Vagina (tissue), 2 donors: Measurements from ENCODE around the gene C4orf51.

Source experiments
- POLR2A ChIP-seq, 2 donors: fragments of 450-650 bp; IDR thresholded peaks; one replicate each; pipeline ENCODE4 v1.6.1; 2017; ENCODE audit warnings: antibody characterized with exemption in 2 of 2, mild to moderate bottlenecking in 2 of 2, moderate library complexity in 2 of 2
- POLR2AphosphoS5 ChIP-seq, 2 donors: sonication (generic); formaldehyde crosslinking; IDR thresholded peaks; one replicate each; pipeline ENCODE4 v1.9.0; 2017; ENCODE audit warnings: antibody characterized with exemption in 2 of 2, mild to moderate bottlenecking in 2 of 2, low read depth in 1 of 2; ENCODE audit not compliant: insufficient read depth in 1 of 2

DNA sequence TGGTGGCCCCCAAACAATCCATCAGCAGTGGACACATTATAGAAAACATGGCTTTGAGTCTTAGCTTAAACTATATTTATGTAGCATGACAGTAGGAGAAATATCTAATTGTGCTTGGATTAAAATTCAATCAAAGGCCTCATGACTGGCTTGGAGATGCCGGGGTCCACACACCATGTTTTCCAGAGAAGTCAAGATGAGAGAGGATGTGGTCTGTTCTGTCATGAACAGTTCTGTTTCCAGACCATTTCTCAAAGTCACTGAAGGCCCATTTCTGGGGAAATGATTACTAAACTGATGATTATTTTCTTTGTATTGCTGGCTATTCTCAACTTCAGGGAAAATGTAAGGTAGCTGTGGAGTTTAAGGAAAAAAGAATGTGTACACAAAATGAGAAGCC, 76.3 kb downstream of the C4orf51 start:
- TF ChIP-seq POLR2A (IDR thresholded peaks at IDR 0.05) (no peak), POLR2AphosphoS5 (IDR thresholded peaks at IDR 0.05; ENCODE audit: insufficient read depth in 1 of 2, low read depth in 1 of 2) (no peak)
